Mesenchymal stem cell (in vitro differentiated cells and primary cell): ENCODE measurements around the gene JAGN1.
A peak's percentile ranks its signal among the peaks of the same experiment; 100 is the strongest.

Experiments used
- DNase-seq: peaks from one replicate; pipeline ENCODE4 v3.0.0-alpha.2; 2013
- H2AFZ ChIP-seq: one replicate; pipeline ENCODE4 v1.6.1; 2013; ENCODE audit warnings: low read depth, mild to moderate bottlenecking, control low read depth, inconsistent platforms, low read length, moderate library complexity
- H2AK5ac ChIP-seq: 2 replicates; pipeline ENCODE4 v1.6.1; 2013; ENCODE audit warnings: low read length, moderate library complexity, mild to moderate bottlenecking, inconsistent platforms; ENCODE audit not compliant: severe bottlenecking
- H2BK120ac ChIP-seq: one replicate; pipeline ENCODE4 v1.6.1; 2013; ENCODE audit warnings: low read depth, mild to moderate bottlenecking, inconsistent platforms, low read length, moderate library complexity
- H2BK12ac ChIP-seq, 2 experiments: one replicate each; pipeline ENCODE4 v1.6.1; 2013; ENCODE audit warnings: inconsistent platforms in 2 of 2, low read length in 2 of 2, mild to moderate bottlenecking in 2 of 2, moderate library complexity in 2 of 2, control low read depth in 1 of 2
- H2BK15ac ChIP-seq: one replicate; pipeline ENCODE4 v1.6.1; 2013; ENCODE audit warnings: mild to moderate bottlenecking, low read depth, inconsistent platforms; ENCODE audit not compliant: poor library complexity, severe bottlenecking
- H2BK5ac ChIP-seq: 2 replicates; pipeline ENCODE4 v1.6.1; 2013; ENCODE audit warnings: low read depth, mild to moderate bottlenecking, low read length, control low read depth, inconsistent platforms; ENCODE audit not compliant: poor library complexity, severe bottlenecking
- H3K14ac ChIP-seq, 2 experiments: one replicate each; pipeline ENCODE4 v1.6.1; 2013; ENCODE audit warnings: inconsistent platforms in 2 of 2, low read length in 2 of 2, control low read depth in 1 of 2, mild to moderate bottlenecking in 1 of 2, moderate library complexity in 1 of 2
- H3K18ac ChIP-seq, 2 experiments: one replicate each; pipeline ENCODE4 v1.6.1; 2013; ENCODE audit warnings: inconsistent platforms in 2 of 2, low read length in 2 of 2, control low read depth in 1 of 2, low read depth in 1 of 2, mild to moderate bottlenecking in 1 of 2
- H3K23ac ChIP-seq, 2 experiments: one replicate each; pipeline ENCODE4 v1.6.1; 2013; ENCODE audit warnings: inconsistent platforms in 2 of 2, low read length in 2 of 2, mild to moderate bottlenecking in 2 of 2, moderate library complexity in 2 of 2, control low read depth in 1 of 2
- H3K27ac ChIP-seq: 2 replicates; pipeline ENCODE4 v1.5.1; 2013; ENCODE audit warnings: mild to moderate bottlenecking, moderate library complexity, low read length, control low read depth, inconsistent platforms; ENCODE audit not compliant: poor library complexity, severe bottlenecking
- H3K27me3 ChIP-seq, 2 experiments: 2 replicates each; pipeline versions ENCODE4 v1.6.1 to v1.7.0; 2013; ENCODE audit warnings: low read length in 2 of 2, mild to moderate bottlenecking in 2 of 2, moderate library complexity in 2 of 2, control low read depth in 1 of 2, inconsistent platforms in 1 of 2; ENCODE audit not compliant: control insufficient read depth in 1 of 2, insufficient read depth in 1 of 2
- H3K36me3 ChIP-seq, 2 experiments: 2 replicates each; pipeline versions ENCODE4 v1.6.1 to v1.7.0; 2013; ENCODE audit warnings: low read length in 2 of 2, control low read depth in 1 of 2, inconsistent platforms in 1 of 2, low read depth in 1 of 2, mild to moderate bottlenecking in 1 of 2; ENCODE audit not compliant: insufficient read depth in 2 of 2, control insufficient read depth in 1 of 2
- H3K4ac ChIP-seq, 2 experiments: one replicate each; pipeline ENCODE4 v1.6.1; 2013; ENCODE audit warnings: inconsistent platforms in 2 of 2, low read length in 2 of 2, mild to moderate bottlenecking in 2 of 2, moderate library complexity in 2 of 2, control low read depth in 1 of 2, low read depth in 1 of 2
- H3K4me1 ChIP-seq: 2 replicates; pipeline ENCODE4 v1.6.1; 2013; ENCODE audit warnings: low read depth, low read length, control low read depth; ENCODE audit not compliant: control insufficient read depth, insufficient read depth
- H3K4me2 ChIP-seq: 2 replicates; pipeline ENCODE4 v1.6.1; 2013; ENCODE audit warnings: low read length, mild to moderate bottlenecking, inconsistent platforms; ENCODE audit not compliant: poor library complexity, severe bottlenecking
- H3K4me3 ChIP-seq, 2 experiments: 2 replicates each; pipeline versions ENCODE4 v1.5.1 to v1.7.0; 2013; ENCODE audit warnings: low read length in 2 of 2, mild to moderate bottlenecking in 2 of 2, control low read depth in 1 of 2, low read depth in 1 of 2; ENCODE audit not compliant: insufficient read depth in 1 of 2
- H3K79me1 ChIP-seq: replicated peaks from 2 replicates; pipeline ENCODE4 v1.6.1; 2013; ENCODE audit warnings: mild to moderate bottlenecking, control low read depth, low read length, inconsistent platforms; ENCODE audit not compliant: poor library complexity, severe bottlenecking
- H3K9ac ChIP-seq: 2 replicates; pipeline ENCODE4 v1.7.0; 2013; ENCODE audit warnings: mild to moderate bottlenecking, low read length, moderate library complexity
- H3K9me3 ChIP-seq: 2 replicates; pipeline ENCODE4 v1.7.0; 2013; ENCODE audit warnings: mild to moderate bottlenecking, low read length; ENCODE audit not compliant: control insufficient read depth
- H4K8ac ChIP-seq: one replicate; pipeline ENCODE4 v1.6.1; 2013; ENCODE audit warnings: inconsistent platforms, mild to moderate bottlenecking, low read length, moderate library complexity
- H4K91ac ChIP-seq: one replicate; pipeline ENCODE4 v1.6.1; 2013; ENCODE audit warnings: mild to moderate bottlenecking, low read length, inconsistent platforms
- WGBS: methylation state at CpG from one replicate; pipeline ENCODE4 v1.1.7; 2013; ENCODE audit warnings: mixed read lengths; 5-methylcytosine and 5-hydroxymethylcytosine counted together

JAGN1 gene

GRCh38 chr3:9918261-9919038, 28.0 kb downstream of the JAGN1 start:
- no peak overlapping the region for H2AK5ac ChIP-seq
- no peak overlapping the region for H3K23ac ChIP-seq
- no peak overlapping the region for H3K18ac ChIP-seq
- no peak overlapping the region for H3K4me2 ChIP-seq
- H3K36me3 ChIP-seq = peaks cover 10 to 17% of the 10 kb centered on the region in 2 experiments
- peak overlapping the region in 1 of 2 experiments; percentile 50 for H3K14ac ChIP-seq
- H2BK120ac ChIP-seq = no peak overlapping the region
- no peak overlapping the region for H2AFZ ChIP-seq
- no peak for DNase-seq
- H3K79me1 ChIP-seq = peaks cover 15% of the 10 kb centered on the region
- no peaks in the 10 kb centered on the region for H3K9me3 ChIP-seq
- no peaks in the 10 kb centered on the region for H3K27me3 ChIP-seq
- peak overlapping the region in 1 of 2 experiments; percentile 82 for H3K4me3 ChIP-seq
- no peak overlapping the region for H3K27ac ChIP-seq
- H3K4ac ChIP-seq = no peak overlapping the region
- H3K9ac ChIP-seq = peak overlapping the region; percentile 91
- H2BK15ac ChIP-seq = no peak overlapping the region
- 97% methylated on average over 4 of the region's 8 CpGs for WGBS
- H4K8ac ChIP-seq = no peak overlapping the region
- H2BK5ac ChIP-seq = no peak overlapping the region
- peak overlapping the region in 1 of 2 experiments; percentile 10 for H2BK12ac ChIP-seq
- H3K4me1 ChIP-seq = peaks cover 39% of the 10 kb centered on the region
- H4K91ac ChIP-seq = no peak overlapping the region

GRCh38 chr3:9928158-9928557, 37.7 kb downstream of the JAGN1 start:
- no peak overlapping the region for H3K27ac ChIP-seq
- H3K18ac ChIP-seq = peak overlapping the region in 1 of 2 experiments; percentile 21
- H3K9ac ChIP-seq = no peak overlapping the region
- no peak overlapping the region for H3K4me3 ChIP-seq
- H3K79me1 ChIP-seq = no peaks in the 10 kb centered on the region
- no peak overlapping the region for H2BK12ac ChIP-seq
- DNase-seq = no peak
- H2BK15ac ChIP-seq = no peak overlapping the region
- H3K14ac ChIP-seq = no peak overlapping the region
- H3K23ac ChIP-seq = no peak overlapping the region
- no peak overlapping the region for H2AFZ ChIP-seq
- H3K9me3 ChIP-seq = no peaks in the 10 kb centered on the region
- H2BK5ac ChIP-seq = no peak overlapping the region
- 92% methylated on average over 19 of the region's 23 CpGs for WGBS
- H4K91ac ChIP-seq = no peak overlapping the region
- H2BK120ac ChIP-seq = no peak overlapping the region
- H3K4me1 ChIP-seq = peaks cover 7% of the 10 kb centered on the region
- H3K36me3 ChIP-seq = peaks cover 44 to 53% of the 10 kb centered on the region in 2 experiments
- no peak overlapping the region for H4K8ac ChIP-seq
- no peak overlapping the region for H2AK5ac ChIP-seq
- no peaks in the 10 kb centered on the region for H3K27me3 ChIP-seq
- no peak overlapping the region for H3K4me2 ChIP-seq
- H3K4ac ChIP-seq = no peak overlapping the region

DNA sequence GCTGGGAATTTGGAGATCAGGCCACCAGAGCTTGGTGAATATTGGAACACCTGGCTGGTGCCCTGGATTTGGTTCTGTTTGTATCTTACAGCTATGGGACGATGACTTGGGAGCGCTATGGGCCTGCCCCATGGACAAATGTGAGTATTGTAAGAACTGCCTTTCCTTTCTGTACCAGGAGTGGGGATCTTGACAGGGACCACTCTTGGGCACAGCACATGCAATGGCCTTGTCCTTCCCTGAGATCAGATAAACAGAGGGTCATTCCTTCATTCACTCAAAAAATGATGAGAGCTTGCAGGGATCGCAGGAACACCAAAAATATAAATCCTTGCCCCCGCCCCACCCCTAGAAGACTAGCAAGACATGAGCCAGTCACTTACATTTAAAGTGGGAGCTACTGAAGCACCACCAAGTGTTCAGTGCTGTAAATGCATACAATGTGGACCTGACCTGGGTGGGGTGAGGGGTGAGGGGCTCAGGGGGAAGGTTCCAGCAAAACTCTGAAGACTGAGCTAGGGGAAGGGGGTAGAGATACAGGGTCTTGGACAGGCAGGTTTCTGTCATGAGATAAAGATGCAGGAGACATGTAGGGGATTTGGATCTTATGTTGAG, 40.5 kb downstream of the JAGN1 start:
- H2BK15ac ChIP-seq = no peak overlapping the region
- no peak overlapping the region for H4K8ac ChIP-seq
- DNase-seq = peak; percentile 23
- H3K4me2 ChIP-seq = no peak overlapping the region
- no peak overlapping the region for H3K18ac ChIP-seq
- peaks cover 12% of the 10 kb centered on the region for H3K79me1 ChIP-seq
- peaks cover 20% of the 10 kb centered on the region for H3K4me1 ChIP-seq
- H3K4ac ChIP-seq = no peak overlapping the region
- no peak overlapping the region for H2BK5ac ChIP-seq
- H2AK5ac ChIP-seq = no peak overlapping the region
- H3K36me3 ChIP-seq = peaks cover 27 to 36% of the 10 kb centered on the region in 2 experiments
- H3K23ac ChIP-seq = no peak overlapping the region
- H2BK120ac ChIP-seq = no peak overlapping the region
- 92% methylated on average over 4 of the region's 4 CpGs for WGBS
- H3K9me3 ChIP-seq = no peaks in the 10 kb centered on the region
- H2AFZ ChIP-seq = no peak overlapping the region
- no peak overlapping the region for H3K4me3 ChIP-seq
- H3K14ac ChIP-seq = no peak overlapping the region
- no peak overlapping the region for H3K9ac ChIP-seq
- H2BK12ac ChIP-seq = no peak overlapping the region
- no peak overlapping the region for H3K27ac ChIP-seq
- H4K91ac ChIP-seq = no peak overlapping the region
- no peaks in the 10 kb centered on the region for H3K27me3 ChIP-seq

DNA sequence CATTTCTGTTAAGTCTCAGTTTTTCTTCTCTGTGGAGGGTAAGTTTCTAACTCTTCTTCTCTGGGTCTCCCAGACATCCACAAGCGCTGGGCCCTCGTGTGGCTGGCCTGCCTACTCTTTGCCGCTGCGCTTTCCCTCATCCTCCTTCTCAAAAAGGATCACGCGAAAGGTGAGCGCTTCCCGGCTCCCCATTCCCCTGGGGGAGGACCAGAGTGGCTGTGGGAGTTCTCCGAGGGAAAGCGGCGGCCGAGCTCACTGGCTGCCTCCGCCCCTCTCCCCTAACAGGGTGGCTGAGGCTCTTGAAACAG, 42.1 kb downstream of the JAGN1 start:
- Histone ChIP-seq H2BK15ac (peak overlapping the region; percentile 63), H4K8ac (peak overlapping the region; percentile 91), H2BK12ac (peak overlapping the region in 1 of 2 experiments; percentile 67), H2BK120ac (no peak overlapping the region), H3K27ac (peak overlapping the region; percentile 72), H3K4me2 (peak overlapping the region; percentile 100), H2AFZ (no peak overlapping the region), H3K14ac (no peak overlapping the region), H3K27me3 (no peaks in the 10 kb centered on the region), H3K4ac (peak overlapping the region; percentile 86 to 92), H2BK5ac (no peak overlapping the region), H4K91ac (no peak overlapping the region), H3K79me1 (peaks cover 21% of the 10 kb centered on the region), H3K4me3 (peak overlapping the region in 1 of 2 experiments; percentile 87), H3K18ac (peak overlapping the region; percentile 59 to 74), H3K9ac (peak overlapping the region; percentile 83), H2AK5ac (no peak overlapping the region), H3K36me3 (peaks cover 30 to 42% of the 10 kb centered on the region in 2 experiments), H3K9me3 (no peaks in the 10 kb centered on the region), H3K23ac (peak overlapping the region in 1 of 2 experiments; percentile 65), H3K4me1 (peaks cover 23% of the 10 kb centered on the region)
- no peak for DNase-seq
- 19% methylated on average over 9 of the region's 13 CpGs for WGBS
